ENCODE results near the gene COLEC11.
A peak's percentile ranks its signal among the peaks of the same experiment; 100 is the strongest.

The COLEC11 gene

DNA sequence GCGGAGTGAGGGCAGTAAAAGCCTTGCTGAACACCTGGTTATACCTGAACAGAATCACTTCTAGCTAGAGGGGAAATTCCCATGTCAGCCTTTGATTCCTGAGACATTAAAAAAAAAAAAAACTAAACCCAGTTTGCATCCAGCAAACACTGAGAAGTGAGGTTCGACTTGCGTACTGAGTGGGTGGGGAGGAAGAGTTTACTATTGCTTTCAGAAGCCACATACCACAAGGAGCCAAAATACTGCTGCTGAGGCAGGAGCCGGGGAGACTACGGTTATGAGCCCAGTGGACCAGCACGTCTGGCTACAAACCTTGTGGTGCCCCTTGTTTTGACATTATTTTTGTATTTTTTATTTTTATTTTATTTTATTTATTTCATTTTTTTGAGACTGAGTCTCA is 2.7 kb downstream of the COLEC11 start:
- no peaks in the 10 kb centered on the region for H3K36me3 ChIP-seq (ENCODE audit: control insufficient read depth in 2 of 2, insufficient read depth in 1 of 2, low read length in 2 of 2)
- H3K4me1 ChIP-seq (ENCODE audit: control insufficient read depth, insufficient read depth, low read length) = no peaks in the 10 kb centered on the region
- CTCF ChIA-PET = no interaction called here
- POLR2A ChIA-PET = no interaction called here
- no peak overlapping the region for H3K4me3 ChIP-seq (ENCODE audit: low read depth, low read length)
- H3K9me3 ChIP-seq (ENCODE audit: control insufficient read depth, insufficient read depth, low read depth, low read length) = no peaks in the 10 kb centered on the region
- H3K27ac ChIP-seq (ENCODE audit: extremely low read depth, low read depth, low read length) = no peak overlapping the region
- TF ChIP-seq ZNF623 (tag by site-specific recombination; IDR thresholded peaks at IDR 0.05) (no peak), ZNF274 (IDR thresholded peaks at IDR 0.05; ENCODE audit: low read length) (no peak), ZNF274 (tag by site-specific recombination; IDR thresholded peaks at IDR 0.05; ENCODE audit: borderline replicate concordance) (no peak), ZNF433 (tag by site-specific recombination; IDR thresholded peaks at IDR 0.05; ENCODE audit: low read depth) (no peak), ZSCAN16 (tag by site-specific recombination; IDR thresholded peaks at IDR 0.05) (no peak), ZNF10 (tag by site-specific recombination; IDR thresholded peaks at IDR 0.05) (no peak), ZNF529 (tag by site-specific recombination; IDR thresholded peaks at IDR 0.05; ENCODE audit: insufficient replicate concordance) (no peak), GLIS1 (tag by site-specific recombination; IDR thresholded peaks at IDR 0.05) (no peak), SALL2 (tag by site-specific recombination; IDR thresholded peaks at IDR 0.05; ENCODE audit: borderline replicate concordance) (no peak)
- TF ChIP-seq, protein P1, sequence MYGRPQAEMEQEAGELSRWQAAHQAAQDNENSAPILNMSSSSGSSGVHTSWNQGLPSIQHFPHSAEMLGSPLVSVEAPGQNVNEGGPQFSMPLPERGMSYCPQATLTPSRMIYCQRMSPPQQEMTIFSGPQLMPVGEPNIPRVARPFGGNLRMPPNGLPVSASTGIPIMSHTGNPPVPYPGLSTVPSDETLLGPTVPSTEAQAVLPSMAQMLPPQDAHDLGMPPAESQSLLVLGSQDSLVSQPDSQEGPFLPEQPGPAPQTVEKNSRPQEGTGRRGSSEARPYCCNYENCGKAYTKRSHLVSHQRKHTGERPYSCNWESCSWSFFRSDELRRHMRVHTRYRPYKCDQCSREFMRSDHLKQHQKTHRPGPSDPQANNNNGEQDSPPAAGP (tag by site-specific recombination; IDR thresholded peaks at IDR 0.05) = no peak
- TF ChIP-seq, protein P2, sequence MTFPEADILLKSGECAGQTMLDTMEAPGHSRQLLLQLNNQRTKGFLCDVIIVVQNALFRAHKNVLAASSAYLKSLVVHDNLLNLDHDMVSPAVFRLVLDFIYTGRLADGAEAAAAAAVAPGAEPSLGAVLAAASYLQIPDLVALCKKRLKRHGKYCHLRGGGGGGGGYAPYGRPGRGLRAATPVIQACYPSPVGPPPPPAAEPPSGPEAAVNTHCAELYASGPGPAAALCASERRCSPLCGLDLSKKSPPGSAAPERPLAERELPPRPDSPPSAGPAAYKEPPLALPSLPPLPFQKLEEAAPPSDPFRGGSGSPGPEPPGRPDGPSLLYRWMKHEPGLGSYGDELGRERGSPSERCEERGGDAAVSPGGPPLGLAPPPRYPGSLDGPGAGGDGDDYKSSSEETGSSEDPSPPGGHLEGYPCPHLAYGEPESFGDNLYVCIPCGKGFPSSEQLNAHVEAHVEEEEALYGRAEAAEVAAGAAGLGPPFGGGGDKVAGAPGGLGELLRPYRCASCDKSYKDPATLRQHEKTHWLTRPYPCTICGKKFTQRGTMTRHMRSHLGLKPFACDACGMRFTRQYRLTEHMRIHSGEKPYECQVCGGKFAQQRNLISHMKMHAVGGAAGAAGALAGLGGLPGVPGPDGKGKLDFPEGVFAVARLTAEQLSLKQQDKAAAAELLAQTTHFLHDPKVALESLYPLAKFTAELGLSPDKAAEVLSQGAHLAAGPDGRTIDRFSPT (tag by site-specific recombination; IDR thresholded peaks at IDR 0.05) = no peak
- TF ChIP-seq, protein P3, sequence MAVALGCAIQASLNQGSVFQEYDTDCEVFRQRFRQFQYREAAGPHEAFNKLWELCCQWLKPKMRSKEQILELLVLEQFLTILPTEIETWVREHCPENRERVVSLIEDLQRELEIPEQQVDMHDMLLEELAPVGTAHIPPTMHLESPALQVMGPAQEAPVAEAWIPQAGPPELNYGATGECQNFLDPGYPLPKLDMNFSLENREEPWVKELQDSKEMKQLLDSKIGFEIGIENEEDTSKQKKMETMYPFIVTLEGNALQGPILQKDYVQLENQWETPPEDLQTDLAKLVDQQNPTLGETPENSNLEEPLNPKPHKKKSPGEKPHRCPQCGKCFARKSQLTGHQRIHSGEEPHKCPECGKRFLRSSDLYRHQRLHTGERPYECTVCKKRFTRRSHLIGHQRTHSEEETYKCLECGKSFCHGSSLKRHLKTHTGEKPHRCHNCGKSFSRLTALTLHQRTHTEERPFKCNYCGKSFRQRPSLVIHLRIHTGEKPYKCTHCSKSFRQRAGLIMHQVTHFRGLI (tag by site-specific recombination; IDR thresholded peaks at IDR 0.05) = no peak
- TF ChIP-seq, protein P4, sequence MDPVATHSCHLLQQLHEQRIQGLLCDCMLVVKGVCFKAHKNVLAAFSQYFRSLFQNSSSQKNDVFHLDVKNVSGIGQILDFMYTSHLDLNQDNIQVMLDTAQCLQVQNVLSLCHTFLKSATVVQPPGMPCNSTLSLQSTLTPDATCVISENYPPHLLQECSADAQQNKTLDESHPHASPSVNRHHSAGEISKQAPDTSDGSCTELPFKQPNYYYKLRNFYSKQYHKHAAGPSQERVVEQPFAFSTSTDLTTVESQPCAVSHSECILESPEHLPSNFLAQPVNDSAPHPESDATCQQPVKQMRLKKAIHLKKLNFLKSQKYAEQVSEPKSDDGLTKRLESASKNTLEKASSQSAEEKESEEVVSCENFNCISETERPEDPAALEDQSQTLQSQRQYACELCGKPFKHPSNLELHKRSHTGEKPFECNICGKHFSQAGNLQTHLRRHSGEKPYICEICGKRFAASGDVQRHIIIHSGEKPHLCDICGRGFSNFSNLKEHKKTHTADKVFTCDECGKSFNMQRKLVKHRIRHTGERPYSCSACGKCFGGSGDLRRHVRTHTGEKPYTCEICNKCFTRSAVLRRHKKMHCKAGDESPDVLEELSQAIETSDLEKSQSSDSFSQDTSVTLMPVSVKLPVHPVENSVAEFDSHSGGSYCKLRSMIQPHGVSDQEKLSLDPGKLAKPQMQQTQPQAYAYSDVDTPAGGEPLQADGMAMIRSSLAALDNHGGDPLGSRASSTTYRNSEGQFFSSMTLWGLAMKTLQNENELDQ (tag by site-specific recombination; IDR thresholded peaks at IDR 0.05; ENCODE audit: low read depth) = no peak
- TF ChIP-seq, protein P5, sequence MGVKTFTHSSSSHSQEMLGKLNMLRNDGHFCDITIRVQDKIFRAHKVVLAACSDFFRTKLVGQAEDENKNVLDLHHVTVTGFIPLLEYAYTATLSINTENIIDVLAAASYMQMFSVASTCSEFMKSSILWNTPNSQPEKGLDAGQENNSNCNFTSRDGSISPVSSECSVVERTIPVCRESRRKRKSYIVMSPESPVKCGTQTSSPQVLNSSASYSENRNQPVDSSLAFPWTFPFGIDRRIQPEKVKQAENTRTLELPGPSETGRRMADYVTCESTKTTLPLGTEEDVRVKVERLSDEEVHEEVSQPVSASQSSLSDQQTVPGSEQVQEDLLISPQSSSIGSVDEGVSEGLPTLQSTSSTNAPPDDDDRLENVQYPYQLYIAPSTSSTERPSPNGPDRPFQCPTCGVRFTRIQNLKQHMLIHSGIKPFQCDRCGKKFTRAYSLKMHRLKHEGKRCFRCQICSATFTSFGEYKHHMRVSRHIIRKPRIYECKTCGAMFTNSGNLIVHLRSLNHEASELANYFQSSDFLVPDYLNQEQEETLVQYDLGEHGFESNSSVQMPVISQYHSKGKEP (tag by site-specific recombination; IDR thresholded peaks at IDR 0.05) = no peak

DNA sequence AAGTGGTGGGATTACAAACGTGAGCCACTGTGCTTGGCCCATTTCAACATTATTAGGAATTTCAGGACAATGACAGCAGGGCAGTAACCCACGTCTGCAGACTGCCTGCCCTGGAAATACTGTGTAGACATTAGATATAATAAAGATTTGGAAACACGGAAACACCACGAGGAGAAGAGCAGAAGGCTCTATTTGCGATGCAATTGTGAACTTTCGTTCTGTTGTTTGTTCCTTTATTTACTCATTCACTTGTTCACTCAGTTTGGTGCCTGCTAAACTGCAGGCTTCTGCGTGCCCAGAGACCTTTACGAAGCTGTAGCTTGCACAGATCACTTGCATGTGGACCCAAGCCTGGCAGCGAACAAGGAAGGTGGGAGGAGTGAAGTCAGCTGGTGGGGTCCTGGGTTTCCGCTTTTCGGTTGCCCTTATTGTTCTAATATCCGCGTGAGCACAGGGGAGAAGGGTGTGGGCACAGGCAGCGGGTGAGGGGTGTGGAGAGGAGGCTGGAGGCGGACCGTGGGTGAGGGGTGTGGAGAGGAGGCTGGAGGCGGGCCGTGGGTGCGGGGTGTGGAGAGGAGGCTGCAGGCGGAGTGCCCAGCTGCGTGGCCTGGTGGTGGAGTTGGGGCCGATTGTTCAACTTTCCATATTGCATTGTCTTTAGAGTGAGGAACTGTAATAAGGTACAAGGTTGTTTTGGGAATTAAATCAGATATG is 3.4 kb downstream of the COLEC11 start:
- no peaks in the 10 kb centered on the region for H3K4me1 ChIP-seq (ENCODE audit: control insufficient read depth, insufficient read depth, low read length)
- ChIA-PET CTCF (no interaction called here), POLR2A (no interaction called here)
- TF ChIP-seq EGR2 (tag by site-specific recombination; IDR thresholded peaks at IDR 0.05; ENCODE audit: low read depth) = peak; percentile 98
- TF ChIP-seq ZNF473 (tag by site-specific recombination; IDR thresholded peaks at IDR 0.05) = no peak
- TF ChIP-seq ZNF830 (tag by site-specific recombination; IDR thresholded peaks at IDR 0.05; ENCODE audit: low read depth) = no peak
- TF ChIP-seq, protein P6, sequence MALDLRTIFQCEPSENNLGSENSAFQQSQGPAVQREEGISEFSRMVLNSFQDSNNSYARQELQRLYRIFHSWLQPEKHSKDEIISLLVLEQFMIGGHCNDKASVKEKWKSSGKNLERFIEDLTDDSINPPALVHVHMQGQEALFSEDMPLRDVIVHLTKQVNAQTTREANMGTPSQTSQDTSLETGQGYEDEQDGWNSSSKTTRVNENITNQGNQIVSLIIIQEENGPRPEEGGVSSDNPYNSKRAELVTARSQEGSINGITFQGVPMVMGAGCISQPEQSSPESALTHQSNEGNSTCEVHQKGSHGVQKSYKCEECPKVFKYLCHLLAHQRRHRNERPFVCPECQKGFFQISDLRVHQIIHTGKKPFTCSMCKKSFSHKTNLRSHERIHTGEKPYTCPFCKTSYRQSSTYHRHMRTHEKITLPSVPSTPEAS (tag by site-specific recombination; IDR thresholded peaks at IDR 0.05) = no peak
- TF ChIP-seq ZFHX2 (tag by site-specific recombination; conservative IDR thresholded peaks at IDR 0.05) = peak; percentile 96
- TF ChIP-seq ZNF155 (tag by site-specific recombination; IDR thresholded peaks at IDR 0.05) = no peak
- TF ChIP-seq KLF1 (tag by site-specific recombination; IDR thresholded peaks at IDR 0.05) = peak; percentile 85
- TF ChIP-seq, protein P7, sequence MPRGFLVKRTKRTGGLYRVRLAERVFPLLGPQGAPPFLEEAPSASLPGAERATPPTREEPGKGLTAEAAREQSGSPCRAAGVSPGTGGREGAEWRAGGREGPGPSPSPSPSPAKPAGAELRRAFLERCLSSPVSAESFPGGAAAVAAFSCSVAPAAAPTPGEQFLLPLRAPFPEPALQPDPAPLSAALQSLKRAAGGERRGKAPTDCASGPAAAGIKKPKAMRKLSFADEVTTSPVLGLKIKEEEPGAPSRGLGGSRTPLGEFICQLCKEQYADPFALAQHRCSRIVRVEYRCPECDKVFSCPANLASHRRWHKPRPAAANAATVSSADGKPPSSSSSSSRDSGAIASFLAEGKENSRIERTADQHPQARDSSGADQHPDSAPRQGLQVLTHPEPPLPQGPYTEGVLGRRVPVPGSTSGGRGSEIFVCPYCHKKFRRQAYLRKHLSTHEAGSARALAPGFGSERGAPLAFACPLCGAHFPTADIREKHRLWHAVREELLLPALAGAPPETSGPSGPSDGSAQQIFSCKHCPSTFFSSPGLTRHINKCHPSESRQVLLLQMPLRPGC (tag by site-specific recombination; IDR thresholded peaks at IDR 0.05) = no peak

More for the DNA sequence above, 3.4 kb downstream of the COLEC11 start:
- no peak overlapping the region for H3K4me3 ChIP-seq (ENCODE audit: low read depth, low read length)
- no peaks in the 10 kb centered on the region for H3K9me3 ChIP-seq (ENCODE audit: control insufficient read depth, insufficient read depth, low read depth, low read length)
- H3K36me3 ChIP-seq (ENCODE audit: control insufficient read depth in 2 of 2, insufficient read depth in 1 of 2, low read length in 2 of 2) = no peaks in the 10 kb centered on the region
- no peak overlapping the region for H3K27ac ChIP-seq (ENCODE audit: extremely low read depth, low read depth, low read length)

All from HEK293 (cell line).